Midbrain (tissue), 1 donor: ENCODE measurements around the gene PRSS36.
"Not testable (repeated sequence)": the region's sequence is repeated elsewhere in the genome, so short reads cannot be mapped to it uniquely, and the experiment has no call there.

Source experiments
- DNase-seq: peaks from one replicate; lab custom pipeline; 2025; lab: John Stamatoyannopoulos, UW

PRSS36 gene

GRCh38 chr16:31141489-31142108, 8.3 kb downstream of the PRSS36 start:
- DNase-seq = no peak

DNA sequence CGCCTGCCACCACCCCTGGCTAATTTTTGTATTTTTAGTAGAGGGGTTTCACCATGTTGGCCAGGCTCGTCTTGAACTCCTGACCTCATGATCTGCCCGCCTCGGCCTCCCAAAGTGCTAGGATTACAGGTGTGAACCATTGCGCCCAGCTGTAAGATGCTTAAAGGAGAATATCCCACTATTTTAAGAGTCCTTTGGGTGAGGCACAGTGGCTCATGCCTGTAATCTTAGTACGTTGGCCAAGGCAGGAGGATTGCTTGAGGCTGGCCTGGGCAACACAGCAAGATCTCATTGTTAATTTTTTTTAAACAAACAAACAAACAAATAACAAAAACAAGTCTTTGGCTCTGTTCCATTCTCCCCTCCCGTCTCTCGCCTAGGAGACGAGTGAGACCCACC, 8.8 kb downstream of the PRSS36 start:
- not testable (repeated sequence) for DNase-seq

DNA sequence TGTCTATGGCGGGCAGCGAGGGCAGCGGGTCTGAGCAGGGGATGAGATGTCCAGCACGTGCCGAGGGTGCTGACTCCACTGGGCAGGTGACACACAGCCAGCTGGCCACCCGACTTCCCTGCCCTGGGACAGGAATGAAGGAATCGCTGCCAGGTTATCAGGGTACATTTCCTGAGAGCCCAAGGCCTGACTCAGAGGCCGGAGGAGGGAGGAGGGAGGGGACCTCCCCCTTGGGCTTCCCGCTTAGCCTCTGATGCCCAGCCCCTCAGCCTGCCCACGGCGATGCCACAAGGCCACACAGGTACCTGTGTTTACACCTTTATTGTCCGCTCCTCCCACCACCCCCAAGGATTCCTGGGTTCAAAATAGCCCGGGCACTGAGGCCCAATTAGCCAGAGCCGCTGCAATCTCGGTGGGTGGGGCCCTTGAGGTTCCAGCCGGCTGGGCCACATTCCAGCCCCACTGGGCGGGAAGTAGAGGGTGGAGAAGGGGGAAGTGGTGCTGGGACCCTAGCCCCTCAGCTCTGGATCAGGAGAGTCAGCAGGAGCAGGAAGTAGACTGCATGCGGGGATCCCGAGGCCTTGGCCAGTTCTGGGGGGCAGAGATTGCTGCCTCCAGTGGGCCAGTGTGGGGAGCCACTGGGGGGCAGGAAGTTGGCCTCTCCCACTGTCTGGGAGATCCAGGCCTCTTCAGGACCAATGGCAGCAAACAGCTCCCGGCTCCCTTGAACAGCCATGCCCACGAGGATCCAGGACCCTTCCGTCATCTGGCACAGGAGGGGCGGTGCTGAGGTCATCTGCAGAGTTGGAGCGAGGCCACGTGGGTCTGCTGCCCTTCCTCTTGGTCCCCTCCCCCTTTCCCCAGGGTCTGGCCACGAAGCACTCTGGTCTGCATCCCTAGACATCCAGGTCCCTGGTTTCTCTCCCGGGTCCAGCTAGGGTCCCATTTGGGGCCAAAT, 11.0 kb downstream of the PRSS36 start:
- no peak for DNase-seq

GRCh38 chr16:31136822-31137499, 12.9 kb downstream of the PRSS36 start:
- DNase-seq = not testable (repeated sequence)

- no peak for DNase-seq
These were observed 13.6 kb downstream of the PRSS36 start for GRCh38 chr16:31136287-31136662.

- no peak for DNase-seq
These were observed 14.2 kb downstream of the PRSS36 start, which contains the start of gene PRSS8 for GRCh38 chr16:31135535-31136286. Gene PRSS8 (minus strand): TSS chr16:31135727. CDS start chr16:31135498, 229 bp downstream.

- no peak for DNase-seq
These were observed 15.0 kb downstream of the PRSS36 start for GRCh38 chr16:31134625-31135534.

DNA sequence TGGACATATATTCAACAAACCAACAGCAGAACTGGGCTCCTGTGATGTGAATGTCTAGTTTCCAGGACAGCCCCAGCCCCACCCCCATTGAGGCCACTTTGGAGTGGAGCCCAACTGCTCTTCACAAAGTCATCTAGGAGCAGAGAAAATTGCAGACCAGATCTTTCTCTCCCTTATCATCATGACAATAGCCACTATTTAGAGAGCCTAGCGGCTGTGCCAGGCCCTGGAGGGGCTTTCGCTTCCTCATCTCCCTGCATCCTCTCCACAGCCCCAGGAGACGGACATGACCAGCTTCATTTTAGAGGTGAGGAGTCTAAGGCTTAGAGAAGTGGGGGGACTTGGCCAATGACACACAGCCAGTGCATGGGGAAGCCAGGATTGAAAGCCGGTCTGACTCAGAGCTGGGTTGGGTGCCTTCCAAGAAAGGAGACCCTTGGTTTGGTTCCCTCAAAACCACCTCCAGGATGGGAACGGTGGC, 15.7 kb downstream of the PRSS36 start:
- DNase-seq = no peak

DNA sequence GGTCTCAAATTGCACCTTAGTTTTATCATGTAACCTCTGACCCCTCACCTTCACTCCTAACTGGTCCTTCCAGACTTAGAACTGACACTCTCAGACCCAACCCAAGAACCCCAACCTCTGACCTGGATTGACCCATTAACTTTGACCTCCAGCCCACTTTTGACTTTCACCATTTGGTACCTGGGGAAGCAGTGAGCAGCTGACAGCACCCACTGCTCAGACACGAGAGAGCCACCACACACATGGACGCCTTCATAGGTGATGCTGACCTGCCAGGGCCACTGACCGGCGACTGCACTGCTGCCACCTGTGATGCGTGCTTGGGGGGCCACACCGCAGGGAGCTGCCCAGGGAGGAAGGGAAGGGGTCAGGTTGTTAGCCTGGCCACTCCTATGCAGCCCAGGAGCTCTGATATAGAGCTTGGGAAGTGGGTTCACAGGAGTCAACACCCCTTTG, 16.8 kb downstream of the PRSS36 start:
- no peak for DNase-seq

GRCh38 chr16:31132303-31132979, 17.4 kb downstream of the PRSS36 start:
- DNase-seq = no peak

DNA sequence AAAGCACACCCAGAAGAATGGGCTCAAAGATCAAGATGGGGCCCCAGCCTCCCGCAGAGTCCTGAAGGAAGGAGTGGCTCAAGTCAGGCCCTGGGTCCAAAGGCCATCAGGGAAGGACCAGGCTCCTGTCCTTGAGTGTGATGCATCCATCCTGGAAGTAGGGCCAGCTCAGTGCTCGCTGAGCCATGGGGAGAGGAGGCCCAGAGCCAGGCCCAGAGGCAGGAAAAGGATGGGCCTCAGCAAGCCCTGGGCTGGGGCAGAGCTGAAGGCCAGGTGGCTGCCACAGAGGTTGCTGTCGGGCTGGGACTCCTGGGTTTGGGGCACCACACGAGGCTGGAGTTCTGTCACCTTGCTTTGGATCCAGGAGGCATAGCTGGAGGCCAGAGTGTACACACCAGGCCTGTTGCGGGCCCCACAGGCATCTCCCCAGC, 18.0 kb downstream of the PRSS36 start:
- DNase-seq = no peak

DNA sequence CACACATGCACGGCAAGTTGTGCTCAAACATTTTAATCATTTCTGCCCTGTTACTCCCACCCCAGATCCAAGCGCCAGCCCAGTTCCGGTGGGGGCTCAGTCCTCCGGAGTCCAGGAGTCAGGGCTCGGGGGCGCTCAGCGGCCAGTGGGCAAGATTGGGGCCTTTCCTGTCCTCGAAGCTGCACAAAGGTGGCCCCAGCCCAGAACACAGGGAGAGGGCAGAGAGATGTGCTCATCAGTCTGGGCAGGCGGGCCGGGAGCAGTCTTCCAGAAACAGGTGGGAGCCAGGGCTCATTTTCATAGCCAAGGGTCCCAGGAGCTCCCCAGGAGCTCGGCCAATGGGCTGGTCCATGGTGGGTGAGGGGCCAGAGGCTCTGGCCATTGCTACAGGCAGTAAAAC, 18.4 kb downstream of the PRSS36 start:
- DNase-seq = no peak

GRCh38 chr16:31130899-31131298, 19.0 kb downstream of the PRSS36 start:
- DNase-seq = no peak

- no peak for DNase-seq
These were observed 19.5 kb downstream of the PRSS36 start for GRCh38 chr16:31130336-31130891.

GRCh38 chr16:31129568-31130335, 20.1 kb downstream of the PRSS36 start:
- peak; percentile 29 for DNase-seq

- peak; percentile 2 for DNase-seq
These were observed 20.9 kb downstream of the PRSS36 start for GRCh38 chr16:31128711-31129567.

GRCh38 chr16:31127182-31127581, 22.7 kb downstream of the PRSS36 start:
- no peak for DNase-seq

GRCh38 chr16:31125844-31126243, 24.0 kb downstream of the PRSS36 start:
- no peak for DNase-seq
